COLO668 (cell line): Measurements from ENCODE around the gene GAN.

Source experiments
- DNase-seq: peaks from one replicate; lab custom pipeline; 2025; ENCODE audit not compliant: unreplicated experiment; lab: John Stamatoyannopoulos, UW

The GAN gene

DNA sequence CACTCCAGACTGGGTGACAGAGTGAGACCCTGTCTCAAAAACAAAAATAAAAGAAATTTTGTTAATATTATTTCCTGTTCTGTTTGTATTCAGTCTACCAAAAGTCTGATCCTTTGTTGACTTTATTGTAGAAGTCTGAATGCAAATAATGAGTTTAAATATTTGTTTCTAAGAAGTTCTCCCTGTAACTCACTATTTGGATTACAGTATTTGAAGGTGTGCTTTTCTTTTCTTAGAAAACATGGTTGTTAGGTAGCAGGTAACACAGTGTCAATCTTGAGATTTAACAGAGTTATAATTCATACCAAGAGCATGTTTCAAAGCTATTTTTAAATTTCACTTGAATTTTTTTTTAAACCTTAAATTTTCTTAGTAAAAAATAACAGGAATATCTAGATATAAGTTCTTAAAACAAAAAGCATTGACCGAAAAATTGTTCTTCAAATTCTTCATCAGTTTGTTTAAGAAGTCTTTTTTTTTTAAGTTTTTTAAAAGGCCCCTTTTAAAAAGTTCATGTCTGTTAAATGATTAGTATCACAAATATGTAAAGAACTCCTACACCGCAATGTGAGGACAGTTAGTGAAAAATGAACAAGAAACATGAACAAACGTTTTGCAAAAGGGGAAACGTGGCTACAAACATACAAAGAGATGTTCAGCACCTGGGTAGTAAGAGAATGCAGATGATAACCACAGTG is 35.0 kb downstream of the GAN start:
- no peak for DNase-seq

DNA sequence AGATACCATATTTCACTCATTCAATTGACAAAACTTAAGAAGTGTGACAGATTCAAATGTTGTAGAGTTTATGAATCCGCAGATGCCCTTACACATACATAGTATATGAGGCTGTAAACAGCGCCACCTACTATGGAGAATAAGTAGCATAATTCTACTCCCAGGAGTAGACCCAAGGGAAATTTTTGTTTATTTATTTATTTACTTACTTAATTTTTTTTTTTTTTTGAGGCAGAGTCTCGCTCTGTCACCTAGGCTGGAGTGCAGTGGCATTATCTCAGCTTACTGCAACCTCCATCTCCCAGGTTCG is 35.5 kb downstream of the GAN start:
- DNase-seq, result no peak

DNA sequence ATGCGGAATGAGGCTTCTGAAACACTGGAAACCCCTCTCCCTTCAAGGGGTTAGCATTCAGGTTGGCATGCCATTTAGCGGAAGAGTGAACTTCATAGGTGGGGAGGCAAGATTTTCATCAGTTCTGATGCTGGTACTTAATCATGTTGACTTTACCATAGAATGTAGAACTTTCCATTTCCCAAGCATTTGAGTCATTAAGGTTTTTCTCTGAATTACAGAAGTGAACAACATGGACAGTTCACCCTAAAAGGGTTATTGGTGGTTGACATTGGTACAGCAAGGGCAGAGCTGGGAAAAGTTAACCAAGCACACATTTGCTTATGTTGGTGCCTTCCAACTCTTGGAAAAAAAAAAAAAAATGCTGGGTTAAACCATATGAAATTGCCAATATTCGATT is 39.1 kb downstream of the GAN start:
- no peak for DNase-seq

DNA sequence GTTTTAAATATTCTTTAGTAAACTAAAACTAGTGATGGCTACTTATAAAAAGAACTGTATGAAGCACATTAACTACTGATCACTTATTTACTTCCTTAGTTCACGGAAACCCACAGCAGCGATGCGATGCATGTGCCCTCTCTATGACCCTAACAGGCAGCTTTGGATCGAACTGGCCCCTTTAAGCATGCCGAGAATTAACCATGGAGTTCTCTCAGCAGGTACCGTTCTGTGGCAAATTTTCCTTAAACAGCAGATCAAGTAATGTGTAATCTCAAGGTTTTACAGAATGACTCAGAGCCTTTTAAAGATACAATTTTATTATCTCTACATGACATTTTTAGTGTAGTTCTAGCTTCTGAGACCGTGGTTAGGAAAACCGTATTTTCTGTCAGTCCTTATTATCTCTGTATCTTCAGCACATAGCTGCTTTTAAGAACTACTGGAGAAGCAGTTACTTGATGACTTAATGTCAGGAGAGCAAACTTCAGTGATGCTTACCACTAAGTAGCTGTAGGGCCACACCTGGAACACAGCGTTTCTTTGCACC is 43.0 kb downstream of the GAN start:
- no peak for DNase-seq

DNA sequence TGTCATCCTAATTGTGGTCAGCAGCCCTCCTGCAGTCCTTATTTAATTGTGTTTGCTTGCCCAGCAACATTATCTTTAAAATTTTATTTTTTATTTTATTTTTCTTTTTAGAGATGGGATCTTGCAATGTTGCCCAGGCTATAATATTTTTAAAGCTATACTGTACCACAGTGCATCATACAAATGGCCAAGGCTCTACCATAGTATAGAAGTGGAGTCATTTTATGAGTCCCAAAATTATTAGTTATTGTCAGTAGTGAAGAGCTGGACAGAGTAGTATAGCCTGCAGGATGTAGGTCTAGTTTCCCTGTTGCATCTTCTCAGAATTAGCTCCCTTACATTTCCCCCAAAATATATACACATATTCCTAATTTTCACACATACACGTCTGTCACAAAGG is 44.1 kb downstream of the GAN start:
- DNase-seq, result no peak

DNA sequence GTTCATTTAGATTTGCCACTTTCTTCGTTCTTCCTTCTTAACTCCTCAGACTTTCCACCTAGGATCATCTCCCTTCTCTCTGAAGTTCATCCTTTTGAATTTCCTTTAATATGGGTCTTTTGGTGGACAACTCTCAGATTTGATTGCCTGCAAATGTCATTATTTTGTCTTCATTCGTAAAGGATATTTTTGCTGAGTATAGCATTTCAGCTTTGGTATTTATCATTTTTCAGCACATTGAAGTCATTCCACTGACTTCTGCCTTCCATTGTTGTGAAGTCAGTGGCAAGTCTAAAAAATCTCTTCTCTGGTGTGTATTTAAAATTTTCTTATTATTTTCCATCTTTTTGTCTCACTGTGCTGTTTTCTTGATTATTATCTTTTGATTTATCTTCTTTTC is 45.4 kb downstream of the GAN start:
- no peak for DNase-seq

DNA sequence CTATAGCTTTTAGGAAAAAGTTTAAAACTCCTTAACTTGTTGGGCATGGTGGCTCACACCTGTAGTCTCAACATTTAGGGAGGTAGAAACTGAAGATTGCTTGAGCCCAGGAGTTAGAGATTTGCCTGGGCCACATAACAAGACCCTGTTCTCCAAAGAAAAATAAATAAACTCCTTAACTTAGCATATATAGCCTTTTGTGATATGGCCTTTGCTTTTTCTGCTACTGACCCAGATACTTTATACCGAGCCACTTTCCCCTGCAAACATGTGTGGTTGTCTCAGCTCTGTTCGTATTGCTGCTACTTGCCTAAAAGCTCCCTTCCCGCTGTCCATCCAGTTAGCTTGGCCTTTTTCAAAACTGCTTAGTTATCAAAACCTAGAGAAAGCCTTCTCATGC is 51.0 kb downstream of the GAN start:
- no peak for DNase-seq

DNA sequence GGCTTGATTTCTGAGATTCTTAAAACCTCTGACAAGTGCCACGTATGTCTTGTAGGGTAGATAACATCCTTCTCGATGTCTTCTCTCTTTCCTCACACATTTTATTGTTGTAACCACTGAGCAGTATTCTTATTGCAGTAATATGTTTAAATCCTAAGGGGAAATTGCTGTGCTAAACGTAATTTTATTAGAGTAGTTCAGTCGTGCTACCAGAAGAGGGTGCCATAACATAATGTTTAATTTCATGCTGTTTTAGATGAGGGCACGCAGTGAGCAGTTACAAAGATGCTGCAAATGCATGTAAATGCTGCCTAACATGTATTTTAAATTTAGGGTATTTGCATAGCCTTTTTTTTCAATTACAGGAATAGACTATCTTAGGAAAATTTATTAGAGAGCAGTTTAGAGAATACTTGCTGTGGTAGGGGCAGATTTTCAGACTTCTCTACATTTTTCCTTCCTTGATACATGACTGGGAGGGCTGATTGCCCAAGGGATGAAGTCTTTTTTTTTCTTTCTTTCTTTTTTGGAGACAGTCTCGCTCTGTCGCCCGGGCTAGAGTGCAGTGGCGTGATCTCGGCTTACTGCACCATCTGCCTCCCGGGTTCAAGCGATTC is 51.7 kb downstream of the GAN start:
- no peak for DNase-seq

DNA sequence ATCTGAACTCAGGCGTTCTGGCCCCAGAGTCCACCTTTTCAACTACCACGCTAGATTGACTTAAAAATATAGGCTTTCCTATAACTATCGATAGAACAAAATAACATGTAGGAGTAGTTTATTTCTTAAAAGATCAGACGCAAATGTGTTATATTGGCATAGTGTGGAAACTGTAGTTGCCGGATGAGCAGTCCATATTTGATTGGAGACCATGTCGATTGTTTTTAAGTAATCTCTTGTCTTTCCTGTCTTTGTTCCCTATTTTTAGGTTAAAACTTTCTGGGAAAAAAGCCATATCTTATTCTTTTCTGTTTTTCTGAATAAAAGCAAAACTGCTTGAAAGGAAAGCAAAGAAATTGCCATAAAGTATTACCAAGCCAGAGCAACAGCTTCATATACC is 53.1 kb downstream of the GAN start:
- no peak for DNase-seq

DNA sequence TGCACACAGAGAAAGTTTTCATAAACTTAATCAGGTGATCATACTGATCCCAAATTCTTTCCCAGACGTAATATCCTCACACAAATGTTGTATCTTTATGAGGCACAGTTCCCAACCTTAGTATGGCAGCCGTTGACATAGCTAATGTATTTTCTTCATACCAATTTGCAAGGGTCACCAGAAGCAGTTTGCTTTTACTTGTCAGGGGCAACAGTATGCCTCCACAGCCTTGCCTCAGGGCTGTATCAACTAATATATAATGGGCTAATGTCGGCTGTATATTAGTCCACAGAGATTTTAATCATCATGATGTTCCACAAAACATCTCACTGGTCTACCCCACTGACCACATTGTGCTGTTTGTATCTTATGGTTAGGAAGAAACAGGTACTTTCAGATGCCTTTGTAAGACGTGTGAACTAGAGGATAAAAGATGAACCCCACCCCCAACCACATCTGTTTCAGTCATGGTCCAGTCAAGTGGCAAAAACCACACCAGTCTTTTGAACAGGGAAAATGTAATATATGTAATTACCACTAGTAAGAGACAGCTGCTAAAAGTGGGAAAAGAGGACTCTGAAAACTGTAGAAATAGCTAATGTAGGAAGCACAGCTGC is 55.2 kb downstream of the GAN start:
- no peak for DNase-seq

DNA sequence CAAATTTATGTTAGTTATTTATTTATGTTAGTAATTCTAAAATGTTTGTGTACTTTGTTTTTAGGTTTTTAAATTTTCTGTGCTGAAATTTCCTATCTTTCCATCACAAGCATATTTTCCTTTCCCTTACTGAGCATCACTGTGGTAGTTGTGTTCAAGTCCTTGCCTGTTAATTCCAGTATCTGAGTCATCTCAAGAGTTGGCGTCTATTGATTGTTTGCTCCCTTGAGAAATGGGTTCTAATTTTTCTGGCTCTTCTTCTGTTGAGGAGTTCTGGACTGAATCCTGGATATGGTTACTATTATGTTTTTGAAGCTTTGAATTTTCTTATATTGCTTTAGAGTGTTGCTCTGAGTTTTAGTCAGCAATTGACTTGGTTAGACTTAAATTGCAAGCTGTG is 56.3 kb downstream of the GAN start:
- DNase-seq, result no peak

DNA sequence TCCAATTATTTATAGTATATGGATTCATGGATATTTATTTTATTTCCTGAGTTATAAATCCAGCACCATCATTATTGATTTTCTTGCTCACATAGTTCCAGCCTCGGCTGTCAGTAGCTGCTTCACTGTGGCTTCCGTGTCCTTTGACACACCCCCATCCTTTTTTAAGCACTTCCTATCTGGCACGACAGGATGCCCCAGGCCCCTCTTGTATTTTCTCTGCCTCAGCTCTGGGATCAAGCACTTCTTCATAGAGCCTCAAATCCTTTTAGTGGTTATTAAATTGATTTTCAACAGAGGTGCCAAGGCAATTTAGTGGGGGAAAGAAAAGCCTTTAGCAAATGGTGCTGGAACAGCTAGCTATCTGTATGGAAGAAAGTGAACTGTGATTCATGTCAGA is 59.8 kb downstream of the GAN start:
- no peak for DNase-seq

DNA sequence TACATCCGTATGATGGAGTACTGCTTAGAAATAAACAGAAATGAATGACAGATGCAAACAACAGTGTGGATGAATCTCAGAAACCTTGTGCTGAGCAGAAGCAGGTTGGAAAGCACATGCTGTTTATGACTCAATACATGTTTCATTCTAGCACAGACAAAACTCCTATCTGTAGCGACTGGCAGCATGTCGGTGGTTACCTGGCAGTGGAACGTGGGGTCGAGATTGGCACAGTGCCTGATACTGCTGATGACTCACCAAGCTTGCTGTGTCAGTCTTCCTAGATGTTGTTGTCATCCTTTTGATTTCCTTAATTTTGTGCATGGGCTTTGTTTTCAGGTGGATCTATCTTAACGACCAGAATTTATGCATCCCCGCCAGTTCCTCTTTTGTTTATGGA is 62.1 kb downstream of the GAN start:
- peak; percentile 11 for DNase-seq

DNA sequence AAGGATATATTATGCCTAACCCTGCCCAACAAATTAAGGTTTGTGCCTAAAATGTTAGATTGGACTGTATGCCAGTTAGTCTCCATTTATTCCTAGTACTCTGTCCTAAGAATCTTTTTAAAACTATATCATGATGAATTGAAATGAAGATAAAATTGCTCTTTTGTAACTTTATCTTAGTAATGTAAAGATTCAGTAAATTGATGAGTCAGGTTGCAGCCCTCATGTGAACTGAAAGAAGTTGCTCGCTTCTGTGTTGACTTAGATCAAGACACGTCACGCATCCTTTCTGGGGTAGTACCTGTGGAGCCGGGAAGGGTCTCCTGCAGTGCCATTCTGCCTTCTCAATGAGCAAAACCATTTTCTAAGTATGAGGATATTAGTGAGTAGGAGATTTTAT is 63.3 kb downstream of the GAN start:
- DNase-seq, result no peak

DNA sequence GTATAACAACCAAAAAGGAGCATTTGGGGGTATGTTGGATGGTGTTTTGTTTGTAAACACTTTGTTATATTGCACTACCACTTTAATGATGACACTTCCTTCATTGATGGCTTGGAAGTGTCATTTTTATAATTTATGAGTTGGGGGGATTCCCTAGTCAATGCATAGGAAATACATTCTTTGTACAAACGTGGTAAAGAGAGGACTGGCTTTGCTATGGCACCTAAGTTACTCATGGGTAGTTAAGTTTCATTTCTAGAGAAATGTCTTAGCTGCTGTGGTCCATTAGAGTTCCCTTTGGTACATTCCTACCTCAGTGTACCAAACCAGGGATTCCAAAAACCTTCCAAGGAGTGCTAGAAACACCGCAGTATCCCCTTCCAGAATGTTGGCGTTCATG is 66.2 kb downstream of the GAN start:
- DNase-seq, result no peak

DNA sequence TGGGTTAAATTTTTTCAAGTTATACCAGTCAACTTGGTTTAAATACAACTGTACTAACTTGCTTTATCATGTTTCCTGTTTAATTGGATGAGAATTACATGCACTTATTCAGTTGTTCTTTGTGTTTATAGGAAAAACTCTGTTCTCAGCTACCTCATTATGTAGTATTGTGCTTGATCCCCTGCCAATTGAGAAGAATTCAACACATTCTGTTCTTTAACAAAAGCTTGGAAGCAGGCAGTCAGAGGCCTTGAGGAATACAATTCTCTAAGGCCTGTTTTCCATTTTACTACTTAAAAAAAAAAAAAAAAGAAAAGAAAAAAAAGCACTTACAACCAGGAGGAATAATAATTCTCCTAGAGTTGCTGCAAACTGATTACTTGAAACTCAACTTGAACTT is 69.2 kb downstream of the GAN start:
- no peak for DNase-seq

DNA sequence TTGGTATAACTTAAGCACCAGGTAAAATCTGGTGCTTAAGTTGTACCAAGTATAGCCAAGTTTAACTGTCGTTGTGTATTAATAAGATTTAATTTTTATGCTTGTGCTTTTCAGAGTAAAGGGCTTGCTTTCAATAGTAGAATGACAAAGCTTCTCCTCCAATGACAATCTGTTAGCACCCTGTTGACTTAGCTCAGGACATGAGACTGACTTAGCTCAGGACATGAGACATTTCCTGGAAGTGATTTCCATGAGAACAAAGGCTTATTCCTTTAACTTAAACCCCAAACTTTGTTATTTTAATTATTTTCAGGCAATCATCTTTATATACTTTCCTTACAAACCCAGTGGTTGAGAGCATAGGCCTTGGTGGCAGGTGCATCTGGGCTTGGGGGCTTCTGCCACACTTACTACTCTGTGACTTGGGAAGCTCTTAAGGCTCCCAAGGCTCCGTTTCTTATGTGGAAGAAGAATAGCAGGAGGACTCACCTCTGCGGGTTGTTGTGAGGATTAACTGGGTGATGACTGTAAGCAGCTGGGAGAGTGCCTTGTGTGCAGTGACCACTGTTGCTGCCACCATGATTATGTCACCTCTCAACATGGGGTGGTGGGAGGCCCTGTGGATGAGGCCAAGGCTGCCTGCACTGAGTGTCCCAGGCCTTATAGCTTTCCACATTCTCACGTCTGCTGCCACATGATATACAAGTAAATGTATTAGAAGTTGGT is 70.4 kb downstream of the GAN start:
- no peak for DNase-seq

DNA sequence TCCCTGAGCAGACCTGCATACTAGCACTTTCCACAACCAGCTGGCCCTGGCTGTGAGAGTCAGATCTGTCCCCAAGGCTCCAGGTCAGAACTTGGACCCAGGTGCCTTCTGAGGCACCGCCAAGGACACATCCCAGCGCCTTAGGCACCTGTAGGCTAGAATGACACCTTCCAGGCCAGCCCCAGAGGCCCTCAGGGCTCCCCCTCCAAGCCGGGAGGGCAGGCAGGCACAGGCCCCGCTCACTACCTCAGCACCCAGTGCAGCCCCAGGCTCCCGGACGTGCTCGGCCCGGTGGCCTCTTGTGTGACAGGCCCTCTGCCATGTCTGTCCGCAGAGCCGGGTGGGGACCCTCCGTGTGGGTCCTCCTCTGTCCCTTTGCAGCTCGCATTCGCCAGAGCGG is 73.6 kb downstream of the GAN start:
- no peak for DNase-seq

DNA sequence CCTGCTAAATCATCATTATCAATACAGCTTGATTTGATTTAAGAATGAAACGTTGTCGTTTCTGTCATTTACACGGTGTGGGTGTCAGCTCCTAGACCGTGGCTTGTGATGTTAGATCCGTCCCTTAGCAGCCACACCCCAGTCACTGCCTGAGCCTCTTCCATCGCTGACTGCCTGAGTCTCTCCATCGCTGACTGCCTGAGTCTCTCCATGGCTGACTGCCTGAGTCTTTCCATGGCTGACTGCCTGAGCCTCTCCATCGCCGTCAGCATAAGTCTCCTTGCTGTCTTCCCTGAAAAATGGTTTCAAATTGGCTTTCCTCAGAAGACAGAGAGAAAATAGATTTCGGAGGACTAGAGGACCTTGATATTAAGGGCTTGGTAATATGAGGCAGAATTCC is 76.1 kb downstream of the GAN start:
- DNase-seq, result no peak

DNA sequence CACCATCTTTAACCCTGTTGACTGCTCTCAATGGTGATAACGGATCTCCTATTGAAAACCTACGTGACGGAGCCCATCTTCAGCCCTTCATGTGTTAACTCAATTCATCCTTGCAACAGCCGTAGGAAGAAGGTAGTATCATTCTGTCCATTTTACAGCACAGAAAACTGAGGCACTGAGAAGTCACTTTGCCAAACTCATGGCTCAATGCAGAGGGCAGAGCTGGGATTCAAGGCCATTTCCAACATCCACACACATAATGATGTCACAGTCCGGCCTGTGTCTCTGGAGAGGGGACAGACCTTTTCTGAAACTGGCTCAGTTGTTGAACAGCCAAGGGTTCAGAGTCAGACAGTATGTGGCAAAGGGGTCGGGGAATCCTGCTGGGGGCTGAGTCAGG is 77.2 kb downstream of the GAN start:
- no peak for DNase-seq

DNA sequence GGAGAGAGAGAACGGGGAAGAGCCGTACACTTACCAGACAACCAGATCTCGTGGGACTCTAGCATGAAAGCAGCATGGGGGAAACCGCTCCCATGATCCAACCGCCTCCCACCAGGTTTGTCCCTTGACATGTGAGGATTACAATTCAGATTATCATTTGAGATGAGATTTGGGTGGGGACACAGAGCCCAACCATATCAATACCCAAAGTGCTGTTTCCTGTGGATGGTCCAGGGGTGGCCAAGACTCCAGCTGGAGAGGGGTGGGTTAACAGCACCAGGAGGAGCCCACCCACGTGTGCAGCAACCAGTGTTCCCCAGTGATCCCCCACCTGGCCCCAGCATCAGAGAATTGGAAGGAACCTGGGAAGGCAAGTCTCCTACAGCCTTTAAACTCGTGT is 79.7 kb downstream of the GAN start:
- no peak for DNase-seq
